Measurements from ENCODE around the gene SOD2. TPM values are rescaled to one million over a fixed set of nuclear protein-coding genes. Genes with fewer than 3 reads are reported as not detected.

SOD2 gene
- total and polyA plus RNA-seq, 9 of the 15 experiments (the other 6 are each of a cell fraction or from before 2014, with no cell fraction given) = 39.8 to 140 (median 95.8) TPM

GRCh38 chr6:159693894-159694545 lies 979 bp upstream of the SOD2 start (continued):
- TF ChIP-seq HMBOX1 (IDR thresholded peaks at IDR 0.05) (peak; percentile 87; the same call in 1 of the 2 replicates), ZC3H4 (CRISPR knock-in tag; IDR thresholded peaks at IDR 0.05; ENCODE audit: borderline replicate concordance) (peak; percentile 79; the same call in 1 of the 2 replicates), ZNF436 (CRISPR knock-in tag; IDR thresholded peaks at IDR 0.05) (0 out of 2 replicates have a peak, but pooled peaks have one; percentile 17)

GRCh38 chr6:159692303-159693127 lies 526 bp downstream of the SOD2 start:
- no peaks in the 10 kb centered on the region for H3K9me3 ChIP-seq (replicated peaks; ENCODE audit: control insufficient read depth, insufficient read depth, low read depth, low read length)
- peak overlapping the region; percentile 98 for H3K27ac ChIP-seq (ENCODE audit: extremely low read depth, low read depth, low read length)
- H3K27me3 ChIP-seq (ENCODE audit: control insufficient read depth in 2 of 2, insufficient read depth in 2 of 2, low read length in 2 of 2) = no peaks in the 10 kb centered on the region
- ATAC-seq (peak; percentile 72), FAIRE-seq (peak; percentile 78), DNase-seq (ENCODE audit: extremely low read depth in 1 of 4, low spot score in 3 of 4) (peak in 2 of 4 experiments; percentile 53 to 67)
- intact Hi-C loops (cut with micrococcal nuclease) (loop anchor here (1.0 to 5.0 kb wide), 3 partner anchors 35 to 410 kb away; partner anchors contain the start of gene WTAP), in situ Hi-C loops (cut with MboI) (no loop called here)
- ChIA-PET POLR2A (interaction anchor here (0.6 to 3.1 kb wide), 15 partner anchors 11 to 1048 kb away, joined by 3 to 16 read pairs (median 4); partner anchors contain the start of genes ACAT2, DYNLT1, MRPL18 and TCP1), CTCF (ENCODE audit: low intra/inter-chr PET ratio) (interaction anchor here (0.7 to 1.0 kb wide), 4 partner anchors 112 to 411 kb away, joined by 3 to 4 read pairs (median 3); no protein-coding TSS in a partner anchor)
- H3K9me1 ChIP-seq (ENCODE audit: control insufficient read depth, insufficient read depth, low read length) = no peaks in the 10 kb centered on the region
- peak overlapping the region; percentile 96 for H3K4me2 ChIP-seq (ENCODE audit: insufficient read depth, low read length)
- WGBS (ENCODE audit: insufficient coverage, low coverage, missing lambda C conversion rate) = 2% methylated on average over 65 of the region's 66 CpGs
- peaks cover 19 to 25% of the 10 kb centered on the region in 2 experiments; a peak in 4 of 5 replicates for H3K4me1 ChIP-seq (replicated peaks in 1 of 2; ENCODE audit: control insufficient read depth in 2 of 2, insufficient read depth in 2 of 2, low read length in 2 of 2)
- peak overlapping the region; percentile 80 for H2AFZ ChIP-seq (ENCODE audit: low read depth, low read length)
- peaks cover 54% of the 10 kb centered on the region for H3K79me2 ChIP-seq (ENCODE audit: control insufficient read depth, insufficient read depth, low read length)
- H3K4me3 ChIP-seq = peak overlapping the region; percentile 93
- peaks cover 46% of the 10 kb centered on the region for H3K36me3 ChIP-seq (ENCODE audit: control insufficient read depth, insufficient read depth, low read length)
- H4K20me1 ChIP-seq (replicated peaks; ENCODE audit: control insufficient read depth, insufficient read depth, low read length) = peaks cover 9% of the 10 kb centered on the region
- BruUV-seq (replicated peaks) = no TSS peak
- peak overlapping the region; percentile 89 to 99 for H3K9ac ChIP-seq (ENCODE audit: insufficient read depth in 1 of 2, low read depth in 2 of 2, low read length in 2 of 2)
- TF ChIP-seq ARID4B (CRISPR knock-in tag; IDR thresholded peaks at IDR 0.05) (peak; percentile 85), MNT (conservative IDR thresholded peaks at IDR 0.05) (peak; percentile 54 to 84; a peak in 3 of 4 replicates), PCBP2 (IDR thresholded peaks at IDR 0.05; ENCODE audit: low read depth, low read length, poor library complexity, severe bottlenecking) (no peak), CXXC5 (CRISPR knock-in tag; IDR thresholded peaks at IDR 0.05) (0 out of 2 replicates have a peak, but pooled peaks have one; percentile 28), YY1 (IDR thresholded peaks at IDR 0.05; ENCODE audit: borderline replicate concordance in 1 of 3, control insufficient read depth in 1 of 3, extremely low read depth in 1 of 3, insufficient read depth in 3 of 3, insufficient read length in 1 of 3, insufficient replicate concordance in 2 of 3, low read depth in 1 of 3, low read length in 2 of 3) (peak in 1 of 3 experiments; percentile 74)
